ENCODE results near the gene MKRN2.
"Not testable (repeated sequence)": the region's sequence is repeated elsewhere in the genome, so short reads cannot be mapped to it uniquely, and the experiment has no call there.

MKRN2 gene

GRCh38 chr3:12588039-12589009, 31.4 kb downstream of the MKRN2 start:
- no peak for DNase-seq (ENCODE audit: low spot score)

- DNase-seq (ENCODE audit: low spot score) = no peak
Observed at GRCh38 chr3:12590096-12590495, 33.2 kb downstream of the MKRN2 start.

GRCh38 chr3:12591456-12591855, 34.6 kb downstream of the MKRN2 start:
- DNase-seq (ENCODE audit: low spot score) = no peak

- no peak for DNase-seq (ENCODE audit: low spot score)
Observed at GRCh38 chr3:12591997-12592715, 35.3 kb downstream of the MKRN2 start.

- DNase-seq (ENCODE audit: low spot score) = no peak
Observed at GRCh38 chr3:12593473-12593872, 36.6 kb downstream of the MKRN2 start.

GRCh38 chr3:12598890-12599289, 42.0 kb downstream of the MKRN2 start:
- DNase-seq (ENCODE audit: low spot score) = no peak

- DNase-seq (ENCODE audit: low spot score) = no peak
Observed at GRCh38 chr3:12601072-12601471, 44.2 kb downstream of the MKRN2 start.

GRCh38 chr3:12603969-12604368, 47.1 kb downstream of the MKRN2 start:
- no peak for DNase-seq (ENCODE audit: low spot score)

GRCh38 chr3:12608376-12608775, 51.5 kb downstream of the MKRN2 start:
- DNase-seq (ENCODE audit: low spot score) = no peak

- DNase-seq (ENCODE audit: low spot score) = no peak
Observed at GRCh38 chr3:12611117-12611516, 54.2 kb downstream of the MKRN2 start.

- no peak for DNase-seq (ENCODE audit: low spot score)
Observed at GRCh38 chr3:12612514-12613226, 55.8 kb downstream of the MKRN2 start.

- no peak for DNase-seq (ENCODE audit: low spot score)
Observed at GRCh38 chr3:12613250-12613649, 56.4 kb downstream of the MKRN2 start.

- DNase-seq (ENCODE audit: low spot score) = no peak
Observed at GRCh38 chr3:12615266-12615665, 58.4 kb downstream of the MKRN2 start.

GRCh38 chr3:12618426-12618825, 61.5 kb downstream of the MKRN2 start:
- no peak for DNase-seq (ENCODE audit: low spot score)

GRCh38 chr3:12620305-12620704, 63.4 kb downstream of the MKRN2 start:
- DNase-seq (ENCODE audit: low spot score) = no peak

- no peak for DNase-seq (ENCODE audit: low spot score)
Observed at GRCh38 chr3:12620729-12621128, 63.8 kb downstream of the MKRN2 start.

- DNase-seq (ENCODE audit: low spot score) = no peak
Observed at GRCh38 chr3:12622335-12622734, 65.4 kb downstream of the MKRN2 start.

GRCh38 chr3:12624056-12624455, 67.2 kb downstream of the MKRN2 start:
- no peak for DNase-seq (ENCODE audit: low spot score)

- DNase-seq (ENCODE audit: low spot score) = not testable (repeated sequence)
Observed at GRCh38 chr3:12624964-12625363, 68.1 kb downstream of the MKRN2 start.

- no peak for DNase-seq (ENCODE audit: low spot score)
Observed at GRCh38 chr3:12627370-12627769, 70.5 kb downstream of the MKRN2 start.

- no peak for DNase-seq (ENCODE audit: low spot score)
Observed at GRCh38 chr3:12628813-12629212, 71.9 kb downstream of the MKRN2 start.

- no peak for DNase-seq (ENCODE audit: low spot score)
Observed at GRCh38 chr3:12629560-12629959, 72.7 kb downstream of the MKRN2 start.

GRCh38 chr3:12630292-12630691, 73.4 kb downstream of the MKRN2 start:
- no peak for DNase-seq (ENCODE audit: low spot score)
